Stimulated activated memory B cell treated with anti-CD40 and anti-IgM and Interleukin-4, amounts not matched to agents 10 μg/mL and 1 μg/mL and 100 μg/mL, for 72 hours (primary cell): ENCODE results near the gene HLA-DRB5.
"Not testable (repeated sequence)": the region's sequence is repeated elsewhere in the genome, so short reads cannot be mapped to it uniquely, and the experiment has no call there.

Source experiments
- ATAC-seq: fragments of 150-1000 bp; cut with Tn5 transposase; 2 replicates; pipeline ENCODE4 v1.10.0; 2021
- H3K27ac Mint-ChIP-seq: one replicate; pipeline ENCODE4 v1.8.0; 2022; ENCODE audit warnings: mild to moderate bottlenecking, mixed read lengths
- H3K27me3 Mint-ChIP-seq: one replicate; pipeline ENCODE4 v1.8.0; 2022; ENCODE audit warnings: mixed read lengths
- H3K36me3 Mint-ChIP-seq: one replicate; pipeline ENCODE4 v1.8.0; 2022; ENCODE audit warnings: mixed read lengths
- H3K4me1 Mint-ChIP-seq: one replicate; pipeline ENCODE4 v1.8.0; 2022; ENCODE audit warnings: mixed read lengths
- H3K4me3 Mint-ChIP-seq: one replicate; pipeline ENCODE4 v1.8.0; 2022; ENCODE audit warnings: mild to moderate bottlenecking, moderate library complexity, mixed read lengths
- H3K9me3 Mint-ChIP-seq: one replicate; pipeline ENCODE4 v1.8.0; 2022; ENCODE audit warnings: mixed read lengths

The HLA-DRB5 gene

DNA sequence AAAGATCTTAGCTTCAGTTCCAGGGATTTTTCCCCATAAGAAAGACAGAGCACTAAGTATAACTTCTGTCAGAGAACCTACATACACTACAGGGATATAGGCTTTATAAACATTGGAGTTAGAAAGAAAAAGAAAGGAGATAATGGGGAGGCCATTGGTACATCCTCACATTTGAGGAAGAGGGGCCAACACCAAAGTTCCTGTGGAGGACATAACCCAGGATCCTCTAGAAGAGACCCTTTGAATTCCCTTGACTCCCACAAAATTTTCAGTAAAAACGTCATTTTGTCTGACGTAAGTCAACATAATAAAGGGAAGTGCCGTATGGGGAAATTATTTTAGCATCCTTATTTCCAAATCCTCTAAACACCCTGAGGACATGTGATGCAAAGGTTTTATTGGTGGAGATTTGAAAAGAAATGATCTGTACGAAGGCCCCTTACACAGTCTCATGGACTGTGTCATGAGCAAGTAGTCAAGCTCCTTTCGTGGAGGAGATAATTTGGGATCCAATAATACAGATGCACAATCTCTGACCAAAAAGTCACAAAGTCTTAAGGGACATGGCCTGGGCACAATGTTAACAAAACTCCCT, 57.2 kb downstream of the HLA-DRB5 start:
- H3K27ac Mint-ChIP-seq: peak overlapping the region; percentile 100
- ATAC-seq: no peak
- H3K27me3 Mint-ChIP-seq: no peaks in the 10 kb centered on the region
- H3K36me3 Mint-ChIP-seq: peaks cover 5% of the 10 kb centered on the region
- no peaks in the 10 kb centered on the region for H3K9me3 Mint-ChIP-seq
- peak overlapping the region; percentile 82 for H3K4me3 Mint-ChIP-seq
- peaks cover 26% of the 10 kb centered on the region for H3K4me1 Mint-ChIP-seq

DNA sequence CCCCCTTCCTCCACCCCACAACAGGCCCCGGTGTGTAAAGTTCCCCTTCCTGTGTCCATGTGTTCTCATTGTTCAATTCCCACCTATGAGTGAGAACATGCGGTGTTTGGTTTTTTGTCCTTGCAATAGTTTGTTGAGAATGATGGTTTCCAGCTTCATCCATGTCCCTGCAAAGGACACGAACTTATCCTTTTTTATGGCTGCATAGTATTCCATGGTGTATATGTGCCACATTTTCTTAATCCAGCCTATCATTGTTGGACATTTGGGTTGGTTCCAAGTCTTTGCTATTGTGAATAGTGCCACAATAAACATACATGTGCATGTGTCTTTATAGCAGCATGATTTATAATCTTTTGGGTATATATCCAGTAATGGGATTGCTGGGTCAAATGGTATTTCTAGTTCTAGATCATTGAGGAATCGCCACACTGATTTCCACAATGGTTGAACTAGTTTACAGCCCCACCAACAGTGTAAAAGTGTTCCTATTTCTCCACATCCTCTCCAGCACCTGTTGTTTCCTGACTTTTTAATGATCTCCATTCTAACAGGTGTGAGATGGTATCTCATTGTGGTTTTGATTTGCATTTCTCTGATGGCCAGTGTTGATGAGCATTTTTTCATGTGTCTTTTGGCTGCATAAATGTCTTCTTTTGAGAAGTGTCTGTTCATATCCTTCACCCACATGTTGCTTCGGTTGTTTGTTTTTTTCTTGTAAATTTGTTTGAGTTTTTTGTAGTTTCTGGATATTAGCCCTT, 62.2 kb downstream of the HLA-DRB5 start:
- not testable (repeated sequence) for ATAC-seq, H3K4me3 Mint-ChIP-seq, H3K27ac Mint-ChIP-seq, H3K27me3 Mint-ChIP-seq
- Mint-ChIP-seq H3K4me1 (peaks cover 13% of the 10 kb centered on the region), H3K9me3 (peaks cover 11% of the 10 kb centered on the region), H3K36me3 (peaks cover 18% of the 10 kb centered on the region)
